ENCODE results near the gene ASGR2.

DNA sequence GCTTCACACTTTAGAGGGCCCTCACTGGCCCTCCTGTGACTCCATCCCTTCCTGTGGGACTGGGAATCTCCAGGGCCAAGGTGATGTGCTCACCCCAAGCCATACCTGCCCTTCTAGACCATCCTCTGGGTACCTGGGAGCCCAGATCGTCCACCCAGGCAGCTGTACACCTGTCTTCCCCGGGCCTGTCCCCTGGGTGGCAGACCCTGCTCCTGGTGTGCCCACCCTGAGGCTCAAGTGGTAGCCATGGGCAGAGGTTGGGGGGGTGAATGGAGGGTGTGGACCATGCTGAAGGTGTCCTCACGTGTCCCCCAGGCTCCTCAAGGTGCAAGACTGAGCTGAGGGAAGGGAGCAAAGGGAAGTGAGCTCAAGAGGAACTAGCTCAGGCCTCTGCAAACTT, 43.9 kb downstream of the ASGR2 start:
- TF ChIP-seq CTCF (IDR thresholded peaks at IDR 0.05) (no peak), NR2C2 (CRISPR knock-in tag; IDR thresholded peaks at IDR 0.05) (no peak), RELA (CRISPR knock-in tag; IDR thresholded peaks at IDR 0.05; ENCODE audit: borderline replicate concordance) (no peak), STAT6 (CRISPR knock-in tag; conservative IDR thresholded peaks at IDR 0.05; ENCODE audit: low read depth) (no peak), TCF7 (CRISPR knock-in tag; IDR thresholded peaks at IDR 0.05; ENCODE audit: low read depth) (no peak), AFF4 (CRISPR knock-in tag; IDR thresholded peaks at IDR 0.05; ENCODE audit: borderline replicate concordance) (no peak), ETV6 (CRISPR knock-in tag; IDR thresholded peaks at IDR 0.05) (no peak), CBFB (CRISPR knock-in tag; IDR thresholded peaks at IDR 0.05; ENCODE audit: low read depth) (no peak), TEAD4 (CRISPR knock-in tag; IDR thresholded peaks at IDR 0.05) (no peak), NR3C1 (CRISPR knock-in tag; conservative IDR thresholded peaks at IDR 0.05; ENCODE audit: low read depth) (no peak), ELF4 (CRISPR knock-in tag; IDR thresholded peaks at IDR 0.05; ENCODE audit: low read depth) (no peak)
- TF ChIP-seq, protein P1, sequence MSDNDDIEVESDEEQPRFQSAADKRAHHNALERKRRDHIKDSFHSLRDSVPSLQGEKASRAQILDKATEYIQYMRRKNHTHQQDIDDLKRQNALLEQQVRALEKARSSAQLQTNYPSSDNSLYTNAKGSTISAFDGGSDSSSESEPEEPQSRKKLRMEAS (CRISPR knock-in tag; IDR thresholded peaks at IDR 0.05): no peak
- TF ChIP-seq, protein P2, sequence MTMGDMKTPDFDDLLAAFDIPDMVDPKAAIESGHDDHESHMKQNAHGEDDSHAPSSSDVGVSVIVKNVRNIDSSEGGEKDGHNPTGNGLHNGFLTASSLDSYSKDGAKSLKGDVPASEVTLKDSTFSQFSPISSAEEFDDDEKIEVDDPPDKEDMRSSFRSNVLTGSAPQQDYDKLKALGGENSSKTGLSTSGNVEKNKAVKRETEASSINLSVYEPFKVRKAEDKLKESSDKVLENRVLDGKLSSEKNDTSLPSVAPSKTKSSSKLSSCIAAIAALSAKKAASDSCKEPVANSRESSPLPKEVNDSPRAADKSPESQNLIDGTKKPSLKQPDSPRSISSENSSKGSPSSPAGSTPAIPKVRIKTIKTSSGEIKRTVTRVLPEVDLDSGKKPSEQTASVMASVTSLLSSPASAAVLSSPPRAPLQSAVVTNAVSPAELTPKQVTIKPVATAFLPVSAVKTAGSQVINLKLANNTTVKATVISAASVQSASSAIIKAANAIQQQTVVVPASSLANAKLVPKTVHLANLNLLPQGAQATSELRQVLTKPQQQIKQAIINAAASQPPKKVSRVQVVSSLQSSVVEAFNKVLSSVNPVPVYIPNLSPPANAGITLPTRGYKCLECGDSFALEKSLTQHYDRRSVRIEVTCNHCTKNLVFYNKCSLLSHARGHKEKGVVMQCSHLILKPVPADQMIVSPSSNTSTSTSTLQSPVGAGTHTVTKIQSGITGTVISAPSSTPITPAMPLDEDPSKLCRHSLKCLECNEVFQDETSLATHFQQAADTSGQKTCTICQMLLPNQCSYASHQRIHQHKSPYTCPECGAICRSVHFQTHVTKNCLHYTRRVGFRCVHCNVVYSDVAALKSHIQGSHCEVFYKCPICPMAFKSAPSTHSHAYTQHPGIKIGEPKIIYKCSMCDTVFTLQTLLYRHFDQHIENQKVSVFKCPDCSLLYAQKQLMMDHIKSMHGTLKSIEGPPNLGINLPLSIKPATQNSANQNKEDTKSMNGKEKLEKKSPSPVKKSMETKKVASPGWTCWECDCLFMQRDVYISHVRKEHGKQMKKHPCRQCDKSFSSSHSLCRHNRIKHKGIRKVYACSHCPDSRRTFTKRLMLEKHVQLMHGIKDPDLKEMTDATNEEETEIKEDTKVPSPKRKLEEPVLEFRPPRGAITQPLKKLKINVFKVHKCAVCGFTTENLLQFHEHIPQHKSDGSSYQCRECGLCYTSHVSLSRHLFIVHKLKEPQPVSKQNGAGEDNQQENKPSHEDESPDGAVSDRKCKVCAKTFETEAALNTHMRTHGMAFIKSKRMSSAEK (CRISPR knock-in tag; IDR thresholded peaks at IDR 0.05; ENCODE audit: borderline replicate concordance): no peak

Measured in WTC11 (cell line).